Effector memory CD4-positive, alpha-beta T cell (primary cell): ENCODE data around the gene MAGI1.

Experiments used
- DNase-seq, 3 donors: peaks; one replicate each; pipeline ENCODE4 v3.0.0-alpha.2; 2020
- H3K27ac ChIP-seq: 2 replicates; pipeline ENCODE4 v1.7.0; 2013; ENCODE audit warnings: mild to moderate bottlenecking, low read length, moderate library complexity; ENCODE audit not compliant: insufficient read depth, poor library complexity, severe bottlenecking
- H3K27me3 ChIP-seq: replicated peaks from 2 replicates; pipeline ENCODE4 v1.7.0; 2013; ENCODE audit warnings: mild to moderate bottlenecking, low read length; ENCODE audit not compliant: insufficient read depth, control insufficient read depth, poor library complexity, severe bottlenecking
- H3K36me3 ChIP-seq: 2 replicates; pipeline ENCODE4 v1.7.0; 2013; ENCODE audit warnings: mild to moderate bottlenecking, low read length, moderate library complexity; ENCODE audit not compliant: control insufficient read depth, insufficient read depth
- H3K4me1 ChIP-seq: 2 replicates; pipeline ENCODE4 v1.7.0; 2013; ENCODE audit warnings: low read length, mild to moderate bottlenecking; ENCODE audit not compliant: control insufficient read depth, insufficient read depth, poor library complexity, severe bottlenecking
- H3K4me3 ChIP-seq: 2 replicates; pipeline ENCODE4 v1.7.0; 2013; ENCODE audit warnings: low read length, low read depth, mild to moderate bottlenecking; ENCODE audit not compliant: insufficient read depth, poor library complexity, severe bottlenecking
- H3K9me3 ChIP-seq: 2 replicates; pipeline ENCODE4 v1.7.0; 2013; ENCODE audit warnings: mild to moderate bottlenecking, low read length, moderate library complexity; ENCODE audit not compliant: control insufficient read depth

The MAGI1 gene

GRCh38 chr3:65362688-65363087 lies 676.0 kb downstream of the MAGI1 start:
- no peaks in the 10 kb centered on the region for H3K36me3 ChIP-seq
- DNase-seq, result no peak
- H3K9me3 ChIP-seq, result no peaks in the 10 kb centered on the region
- no peak overlapping the region for H3K27ac ChIP-seq
- no peaks in the 10 kb centered on the region for H3K4me1 ChIP-seq
- H3K27me3 ChIP-seq, result no peaks in the 10 kb centered on the region
- H3K4me3 ChIP-seq, result no peak overlapping the region

- Histone ChIP-seq H3K4me3 (no peak overlapping the region), H3K9me3 (no peaks in the 10 kb centered on the region), H3K27me3 (no peaks in the 10 kb centered on the region), H3K27ac (no peak overlapping the region), H3K4me1 (no peaks in the 10 kb centered on the region), H3K36me3 (no peaks in the 10 kb centered on the region)
- DNase-seq, result no peak
Measured at GRCh38 chr3:65361448-65361847, 677.3 kb downstream of the MAGI1 start.

GRCh38 chr3:65356331-65357248 lies 682.1 kb downstream of the MAGI1 start:
- Histone ChIP-seq H3K27ac (no peak overlapping the region), H3K9me3 (no peaks in the 10 kb centered on the region), H3K27me3 (no peaks in the 10 kb centered on the region), H3K4me3 (no peak overlapping the region), H3K4me1 (no peaks in the 10 kb centered on the region), H3K36me3 (no peaks in the 10 kb centered on the region)
- no peak for DNase-seq

GRCh38 chr3:65354880-65355279 lies 683.8 kb downstream of the MAGI1 start:
- Histone ChIP-seq H3K36me3 (no peaks in the 10 kb centered on the region), H3K4me1 (no peaks in the 10 kb centered on the region), H3K27me3 (no peaks in the 10 kb centered on the region), H3K27ac (no peak overlapping the region), H3K9me3 (no peaks in the 10 kb centered on the region), H3K4me3 (no peak overlapping the region)
- DNase-seq, result no peak

- no peaks in the 10 kb centered on the region for H3K4me1 ChIP-seq
- H3K4me3 ChIP-seq, result no peak overlapping the region
- H3K27ac ChIP-seq, result no peak overlapping the region
- no peaks in the 10 kb centered on the region for H3K9me3 ChIP-seq
- DNase-seq, result no peak
- no peaks in the 10 kb centered on the region for H3K36me3 ChIP-seq
- no peaks in the 10 kb centered on the region for H3K27me3 ChIP-seq
Measured at GRCh38 chr3:65352951-65353350, 685.8 kb downstream of the MAGI1 start.

- Histone ChIP-seq H3K36me3 (no peaks in the 10 kb centered on the region), H3K9me3 (no peaks in the 10 kb centered on the region), H3K4me3 (no peak overlapping the region), H3K27ac (no peak overlapping the region), H3K27me3 (no peaks in the 10 kb centered on the region), H3K4me1 (no peaks in the 10 kb centered on the region)
- DNase-seq, result no peak
Measured at GRCh38 chr3:65351753-65352152, 687.0 kb downstream of the MAGI1 start.

GRCh38 chr3:65350801-65351476 lies 687.8 kb downstream of the MAGI1 start:
- Histone ChIP-seq H3K4me3 (no peak overlapping the region), H3K27ac (no peak overlapping the region), H3K9me3 (no peaks in the 10 kb centered on the region), H3K4me1 (no peaks in the 10 kb centered on the region), H3K36me3 (no peaks in the 10 kb centered on the region), H3K27me3 (no peaks in the 10 kb centered on the region)
- DNase-seq, result no peak

GRCh38 chr3:65348398-65348995 lies 690.2 kb downstream of the MAGI1 start:
- H3K27me3 ChIP-seq, result no peaks in the 10 kb centered on the region
- H3K27ac ChIP-seq, result no peak overlapping the region
- no peak for DNase-seq
- no peaks in the 10 kb centered on the region for H3K4me1 ChIP-seq
- no peak overlapping the region for H3K4me3 ChIP-seq
- H3K36me3 ChIP-seq, result no peaks in the 10 kb centered on the region
- H3K9me3 ChIP-seq, result no peaks in the 10 kb centered on the region

GRCh38 chr3:65347166-65347565 lies 691.6 kb downstream of the MAGI1 start:
- DNase-seq, result no peak
- Histone ChIP-seq H3K9me3 (no peaks in the 10 kb centered on the region), H3K4me1 (no peaks in the 10 kb centered on the region), H3K36me3 (no peaks in the 10 kb centered on the region), H3K4me3 (no peak overlapping the region), H3K27me3 (no peaks in the 10 kb centered on the region), H3K27ac (no peak overlapping the region)

GRCh38 chr3:65344846-65345245 lies 693.9 kb downstream of the MAGI1 start:
- DNase-seq, result no peak
- no peaks in the 10 kb centered on the region for H3K36me3 ChIP-seq
- H3K4me1 ChIP-seq, result no peaks in the 10 kb centered on the region
- no peaks in the 10 kb centered on the region for H3K9me3 ChIP-seq
- no peak overlapping the region for H3K4me3 ChIP-seq
- H3K27ac ChIP-seq, result no peak overlapping the region
- no peaks in the 10 kb centered on the region for H3K27me3 ChIP-seq
